ENCODE results near the gene MC3R.

DNA sequence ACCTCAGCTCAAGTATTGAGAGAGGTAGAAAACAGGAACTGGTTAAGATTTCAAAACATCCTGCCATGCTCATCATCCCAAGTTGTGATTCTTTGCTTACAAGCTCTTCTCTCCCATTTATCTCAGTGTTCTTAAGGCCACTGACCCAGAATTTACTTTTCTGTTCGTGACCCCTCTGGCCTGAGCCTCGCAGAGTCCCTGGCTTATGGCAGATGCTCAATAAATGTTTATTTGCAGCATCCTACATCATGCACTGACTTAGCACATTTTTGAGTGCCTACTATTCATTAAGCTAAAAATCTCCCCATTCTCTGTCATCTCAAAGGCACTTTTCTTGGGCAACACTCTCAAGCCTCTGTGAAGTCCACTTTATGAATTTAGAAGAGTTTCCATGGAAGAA is 33.4 kb upstream of the MC3R start:
- TF ChIP-seq, protein P1, sequence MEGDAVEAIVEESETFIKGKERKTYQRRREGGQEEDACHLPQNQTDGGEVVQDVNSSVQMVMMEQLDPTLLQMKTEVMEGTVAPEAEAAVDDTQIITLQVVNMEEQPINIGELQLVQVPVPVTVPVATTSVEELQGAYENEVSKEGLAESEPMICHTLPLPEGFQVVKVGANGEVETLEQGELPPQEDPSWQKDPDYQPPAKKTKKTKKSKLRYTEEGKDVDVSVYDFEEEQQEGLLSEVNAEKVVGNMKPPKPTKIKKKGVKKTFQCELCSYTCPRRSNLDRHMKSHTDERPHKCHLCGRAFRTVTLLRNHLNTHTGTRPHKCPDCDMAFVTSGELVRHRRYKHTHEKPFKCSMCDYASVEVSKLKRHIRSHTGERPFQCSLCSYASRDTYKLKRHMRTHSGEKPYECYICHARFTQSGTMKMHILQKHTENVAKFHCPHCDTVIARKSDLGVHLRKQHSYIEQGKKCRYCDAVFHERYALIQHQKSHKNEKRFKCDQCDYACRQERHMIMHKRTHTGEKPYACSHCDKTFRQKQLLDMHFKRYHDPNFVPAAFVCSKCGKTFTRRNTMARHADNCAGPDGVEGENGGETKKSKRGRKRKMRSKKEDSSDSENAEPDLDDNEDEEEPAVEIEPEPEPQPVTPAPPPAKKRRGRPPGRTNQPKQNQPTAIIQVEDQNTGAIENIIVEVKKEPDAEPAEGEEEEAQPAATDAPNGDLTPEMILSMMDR (IDR thresholded peaks at IDR 0.05 in 8 of 11, conservative IDR thresholded peaks at IDR 0.05 in 3 of 11) = no peak
- no peak for TF ChIP-seq POLR2A (IDR thresholded peaks at IDR 0.05)

Measured in spleen (tissue), 7 donors.